ENCODE results near the gene SUPT3H. TPM values are rescaled to one million over a fixed set of nuclear protein-coding genes. Genes with fewer than 3 reads are reported as not detected.

The SUPT3H gene
- polyA plus RNA-seq, 1 experiment = 8.7 TPM

- H3K4me3 ChIP-seq (ENCODE audit: low read depth, low read length) = no peak overlapping the region
- H3K9me3 ChIP-seq (ENCODE audit: control insufficient read depth, insufficient read depth, low read length) = no peaks in the 10 kb centered on the region; the same call in 1 of the 2 replicates
- peaks cover 12% of the 10 kb centered on the region for H3K27me3 ChIP-seq (ENCODE audit: control insufficient read depth, insufficient read depth, low read length)
- DNase-seq (ENCODE audit: low read depth, low spot score) = no peak
- H3K27ac ChIP-seq (ENCODE audit: low read depth, low read length) = no peak overlapping the region
- TF ChIP-seq CTCF (IDR thresholded peaks at IDR 0.05; ENCODE audit: low read depth, low read length) = no peak
- ChIA-PET CTCF (no interaction called here), POLR2A (no interaction called here)
These were observed 590.4 kb downstream of the SUPT3H start for GRCh38 chr6:44787254-44787834.

GRCh38 chr6:44785130-44785529 lies 592.6 kb downstream of the SUPT3H start:
- ChIA-PET CTCF (interaction anchor here (1.3 kb wide), 1 partner anchor 310 kb away, joined by 4 read pairs; no protein-coding TSS in a partner anchor), POLR2A (no interaction called here)
- no peak for TF ChIP-seq CTCF (IDR thresholded peaks at IDR 0.05; ENCODE audit: low read depth, low read length)
- Histone ChIP-seq H3K4me3 (ENCODE audit: low read depth, low read length) (no peak overlapping the region), H3K9me3 (ENCODE audit: control insufficient read depth, insufficient read depth, low read length) (no peaks in the 10 kb centered on the region; the same call in 1 of the 2 replicates), H3K27me3 (ENCODE audit: control insufficient read depth, insufficient read depth, low read length) (peaks cover 7% of the 10 kb centered on the region), H3K27ac (ENCODE audit: low read depth, low read length) (no peak overlapping the region)
- no peak for DNase-seq (ENCODE audit: low read depth, low spot score)

GRCh38 chr6:44784195-44784594 lies 593.5 kb downstream of the SUPT3H start:
- Histone ChIP-seq H3K27ac (ENCODE audit: low read depth, low read length) (no peak overlapping the region), H3K9me3 (ENCODE audit: control insufficient read depth, insufficient read depth, low read length) (no peaks in the 10 kb centered on the region; the same call in 1 of the 2 replicates), H3K4me3 (ENCODE audit: low read depth, low read length) (no peak overlapping the region), H3K27me3 (ENCODE audit: control insufficient read depth, insufficient read depth, low read length) (peaks cover 11% of the 10 kb centered on the region)
- no peak for TF ChIP-seq CTCF (IDR thresholded peaks at IDR 0.05; ENCODE audit: low read depth, low read length)
- POLR2A ChIA-PET = no interaction called here
- CTCF ChIA-PET = interaction anchor here (1.3 kb wide), 1 partner anchor 309 kb away, joined by 4 read pairs; no protein-coding TSS in a partner anchor
- no peak for DNase-seq (ENCODE audit: low read depth, low spot score)

DNA sequence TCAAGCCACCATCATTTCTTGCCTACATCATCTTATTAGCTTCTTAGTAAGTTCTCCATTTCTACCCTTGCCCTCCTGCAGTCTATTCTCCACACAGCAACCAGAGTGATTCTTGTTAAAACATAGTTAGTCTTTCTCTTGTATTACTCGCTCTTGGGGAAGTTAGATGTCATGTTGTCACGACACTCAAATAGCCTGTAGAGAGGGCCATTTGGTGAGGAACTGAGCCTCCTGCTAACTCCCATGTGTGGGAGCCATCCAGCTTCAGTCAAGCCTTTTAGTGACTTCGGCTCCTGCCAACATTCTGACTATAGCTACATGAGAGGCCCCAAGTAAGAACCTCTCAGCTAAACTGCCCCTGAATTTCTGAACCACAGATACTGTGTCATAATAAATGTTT lies 594.8 kb downstream of the SUPT3H start:
- H3K9me3 ChIP-seq (ENCODE audit: control insufficient read depth, insufficient read depth, low read length) = no peaks in the 10 kb centered on the region; the same call in 1 of the 2 replicates
- ChIA-PET CTCF (interaction anchor here (1.7 kb wide), 1 partner anchor 127 kb away, joined by 4 read pairs; no protein-coding TSS in a partner anchor), POLR2A (no interaction called here)
- peaks cover 11% of the 10 kb centered on the region for H3K27me3 ChIP-seq (ENCODE audit: control insufficient read depth, insufficient read depth, low read length)
- no peak overlapping the region for H3K27ac ChIP-seq (ENCODE audit: low read depth, low read length)
- no peak for DNase-seq (ENCODE audit: low read depth, low spot score)
- no peak overlapping the region for H3K4me3 ChIP-seq (ENCODE audit: low read depth, low read length)
- TF ChIP-seq CTCF (IDR thresholded peaks at IDR 0.05; ENCODE audit: low read depth, low read length) = no peak

DNA sequence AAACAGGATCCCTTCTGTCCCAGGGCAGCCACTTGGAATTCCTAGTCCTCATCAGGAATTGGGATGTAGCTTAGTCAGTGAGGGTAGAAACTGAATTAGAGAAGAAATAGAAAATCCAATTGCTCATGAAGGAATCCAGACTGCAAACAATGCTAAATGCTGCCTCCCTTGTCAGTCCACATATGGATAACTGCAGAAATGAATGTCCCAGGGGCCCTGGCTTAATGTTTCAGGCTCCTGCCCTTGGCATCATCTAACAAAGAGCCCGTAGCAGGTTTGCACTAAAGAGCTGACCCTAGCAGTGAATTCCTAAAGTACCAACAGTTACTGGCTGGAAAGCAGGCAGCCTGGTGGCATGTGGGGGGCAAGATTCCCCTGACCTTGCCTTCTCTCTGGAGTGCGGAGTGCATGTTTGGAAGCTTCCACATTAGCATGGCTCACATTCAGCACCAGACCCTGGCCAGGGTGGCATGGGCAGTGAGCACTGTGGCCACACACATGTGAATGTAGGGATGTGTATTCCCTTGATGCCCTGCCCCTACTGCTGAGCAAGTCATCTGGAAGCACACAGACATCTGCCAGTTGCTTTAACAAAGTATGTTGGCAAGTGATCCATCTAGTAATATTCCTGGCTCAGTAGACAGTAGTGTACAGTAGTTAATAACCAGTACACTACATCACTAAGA lies 595.7 kb downstream of the SUPT3H start:
- DNase-seq (ENCODE audit: low read depth, low spot score) = no peak
- H3K9me3 ChIP-seq (ENCODE audit: control insufficient read depth, insufficient read depth, low read length) = no peaks in the 10 kb centered on the region; the same call in 1 of the 2 replicates
- peaks cover 11% of the 10 kb centered on the region for H3K27me3 ChIP-seq (ENCODE audit: control insufficient read depth, insufficient read depth, low read length)
- ChIA-PET CTCF (interaction anchor here (1.7 kb wide), 1 partner anchor 127 kb away, joined by 4 read pairs; no protein-coding TSS in a partner anchor), POLR2A (no interaction called here)
- no peak overlapping the region for H3K27ac ChIP-seq (ENCODE audit: low read depth, low read length)
- H3K4me3 ChIP-seq (ENCODE audit: low read depth, low read length) = no peak overlapping the region
- no peak for TF ChIP-seq CTCF (IDR thresholded peaks at IDR 0.05; ENCODE audit: low read depth, low read length)

All from AG04450 (cell line).